Activated CD4-positive, alpha-beta T cell treated with anti-CD3 and anti-CD28 coated beads, Interleukin-2, amount 10 ng/mL, durations not matched to agents 7 days and 5 days (primary cell): Measurements from ENCODE around the gene PAXX. TPM values are rescaled to one million over a fixed set of nuclear protein-coding genes. Genes with fewer than 3 reads are reported as not detected.

Source experiments
- CTCF ChIA-PET: fragments of 350-600 bp; sonication (Branson Sonifier 250); formaldehyde crosslinking; loops from one replicate; lab custom pipeline; 2021; ENCODE audit warnings: antibody characterized with exemption; lab: Charles Lee
- POLR2A ChIA-PET: fragments of 350-600 bp; sonication (Branson Sonifier 250); formaldehyde crosslinking; loops from one replicate; lab custom pipeline; 2021; ENCODE audit warnings: antibody characterized with exemption; lab: Charles Lee
- DNase-seq: peaks from one replicate; pipeline ENCODE4 v3.0.0-alpha.2; 2020
- H3K27ac Mint-ChIP-seq: one replicate; pipeline ENCODE4 v1.8.0; 2021; ENCODE audit warnings: mild to moderate bottlenecking, moderate library complexity, mixed read lengths
- H3K27me3 Mint-ChIP-seq: one replicate; pipeline ENCODE4 v1.8.0; 2021; ENCODE audit warnings: mixed read lengths
- H3K36me3 Mint-ChIP-seq: one replicate; pipeline ENCODE4 v1.8.0; 2021; ENCODE audit warnings: low read depth, mixed read lengths
- H3K4me1 Mint-ChIP-seq: one replicate; pipeline ENCODE4 v1.8.0; 2021; ENCODE audit warnings: mixed read lengths
- H3K4me3 Mint-ChIP-seq: one replicate; pipeline ENCODE4 v1.8.0; 2021; ENCODE audit warnings: mild to moderate bottlenecking, moderate library complexity, mixed read lengths
- H3K9me3 Mint-ChIP-seq: one replicate; pipeline ENCODE4 v1.8.0; 2021; ENCODE audit warnings: mixed read lengths
- total RNA-seq, 2 experiments: library from RNA; stranded (reverse); gene quantifications; one replicate each; pipeline ENCODE4 v1.2.3, GENCODE V29; 2021

Gene PAXX
- total RNA-seq, 2 experiments from 2014 or later, result 80.2 to 98.4 TPM

DNA sequence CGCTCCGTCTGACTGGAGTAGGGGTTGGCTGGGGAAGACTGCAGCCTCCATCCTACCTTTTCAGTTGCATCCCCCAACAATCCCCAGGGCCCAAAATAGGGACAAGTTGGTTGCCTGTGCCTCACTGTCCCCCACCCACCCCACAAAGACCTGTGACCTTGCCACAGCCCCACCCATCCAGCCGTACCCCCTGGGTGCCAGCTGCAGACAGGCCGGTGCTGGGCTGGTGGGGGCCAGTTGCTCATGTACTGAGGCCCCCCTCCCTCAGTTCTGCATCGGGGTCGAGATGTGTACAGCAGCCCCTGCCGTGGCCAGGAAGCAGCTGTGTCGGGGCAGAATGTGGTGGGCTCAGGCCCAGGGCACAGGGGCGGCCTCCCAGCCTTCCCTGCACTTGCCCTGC, 9.1 kb upstream of the PAXX start:
- H3K36me3 Mint-ChIP-seq, result no peaks in the 10 kb centered on the region
- H3K4me3 Mint-ChIP-seq, result no peak overlapping the region
- H3K4me1 Mint-ChIP-seq, result peaks cover 2% of the 10 kb centered on the region
- H3K9me3 Mint-ChIP-seq, result no peaks in the 10 kb centered on the region
- DNase-seq, result no peak
- H3K27ac Mint-ChIP-seq, result no peak overlapping the region
- peaks cover 27% of the 10 kb centered on the region for H3K27me3 Mint-ChIP-seq
- ChIA-PET CTCF (no interaction called here), POLR2A (no interaction called here)

DNA sequence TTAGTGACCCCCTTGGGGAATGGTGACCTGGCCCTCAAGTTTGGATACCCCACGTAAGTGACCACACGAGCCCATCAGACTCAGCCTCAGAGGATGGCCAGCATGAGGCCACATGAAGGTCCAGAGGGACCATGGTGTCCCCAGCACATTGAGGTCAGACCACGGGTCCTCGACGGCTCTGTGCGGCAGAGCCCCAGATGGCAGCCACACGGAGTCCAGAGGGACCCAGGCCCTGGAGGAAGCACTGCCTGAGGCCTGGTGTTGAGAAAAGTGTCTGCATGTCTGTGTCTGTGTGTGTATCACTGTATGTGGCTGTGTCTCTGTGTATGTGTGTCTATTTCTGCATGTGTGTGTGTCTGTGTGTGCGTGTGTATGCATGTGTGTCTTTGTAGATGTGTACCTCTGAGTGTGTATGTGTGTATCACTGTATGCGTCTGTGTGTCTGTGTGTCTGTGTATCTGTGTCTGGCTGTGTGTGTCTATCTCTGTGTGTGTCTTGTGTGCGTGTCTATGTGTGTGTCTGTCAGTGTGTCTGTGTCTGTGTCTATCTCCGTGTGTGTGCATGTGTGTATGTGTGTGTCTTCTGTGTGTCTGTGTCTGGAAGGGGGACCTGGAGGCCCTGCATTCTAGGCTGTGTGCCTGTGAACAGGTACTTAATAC, 8.4 kb upstream of the PAXX start:
- Mint-ChIP-seq H3K4me1 (peaks cover 2% of the 10 kb centered on the region), H3K9me3 (no peaks in the 10 kb centered on the region), H3K27me3 (peaks cover 28% of the 10 kb centered on the region), H3K27ac (peak overlapping the region; percentile 0), H3K36me3 (no peaks in the 10 kb centered on the region), H3K4me3 (no peak overlapping the region)
- ChIA-PET POLR2A (no interaction called here), CTCF (no interaction called here)
- no peak for DNase-seq

DNA sequence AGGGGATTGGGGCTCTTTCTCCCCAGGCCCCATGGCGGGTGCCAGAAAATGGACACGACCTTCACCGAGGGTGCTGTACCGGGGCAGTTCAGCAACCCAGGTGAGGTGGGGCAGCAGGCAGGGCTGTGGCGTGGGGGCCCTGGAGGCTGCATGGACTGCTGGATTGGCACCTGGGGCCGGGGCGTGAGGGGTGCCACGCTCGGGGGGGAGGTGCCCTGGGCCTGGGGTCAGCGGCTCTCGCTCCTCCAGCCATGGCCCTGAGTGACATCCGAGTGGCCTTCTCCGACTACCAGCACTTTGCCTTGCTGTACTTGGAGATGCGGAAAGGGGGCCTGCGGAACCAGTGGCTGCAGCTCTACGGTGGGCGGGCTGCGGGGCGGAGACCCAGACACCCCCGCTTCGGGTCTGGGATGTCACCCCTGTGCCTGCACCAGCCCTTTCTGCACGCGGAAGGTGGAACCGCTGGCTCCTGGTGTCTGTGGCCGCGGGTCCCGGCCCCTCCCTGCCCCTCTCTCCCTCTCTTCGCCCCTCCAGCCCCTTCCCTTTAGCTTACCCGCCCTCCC, 7.7 kb upstream of the PAXX start:
- peaks cover 2% of the 10 kb centered on the region for H3K4me1 Mint-ChIP-seq
- DNase-seq, result no peak
- no peaks in the 10 kb centered on the region for H3K9me3 Mint-ChIP-seq
- CTCF ChIA-PET, result interaction anchor here (1.5 to 1.9 kb wide), 2 partner anchors 9 to 51 kb away, joined by 6 read pairs; no protein-coding TSS in a partner anchor
- H3K27me3 Mint-ChIP-seq, result peaks cover 31% of the 10 kb centered on the region
- H3K36me3 Mint-ChIP-seq, result no peaks in the 10 kb centered on the region
- H3K4me3 Mint-ChIP-seq, result no peak overlapping the region
- POLR2A ChIA-PET, result no interaction called here
- no peak overlapping the region for H3K27ac Mint-ChIP-seq

DNA sequence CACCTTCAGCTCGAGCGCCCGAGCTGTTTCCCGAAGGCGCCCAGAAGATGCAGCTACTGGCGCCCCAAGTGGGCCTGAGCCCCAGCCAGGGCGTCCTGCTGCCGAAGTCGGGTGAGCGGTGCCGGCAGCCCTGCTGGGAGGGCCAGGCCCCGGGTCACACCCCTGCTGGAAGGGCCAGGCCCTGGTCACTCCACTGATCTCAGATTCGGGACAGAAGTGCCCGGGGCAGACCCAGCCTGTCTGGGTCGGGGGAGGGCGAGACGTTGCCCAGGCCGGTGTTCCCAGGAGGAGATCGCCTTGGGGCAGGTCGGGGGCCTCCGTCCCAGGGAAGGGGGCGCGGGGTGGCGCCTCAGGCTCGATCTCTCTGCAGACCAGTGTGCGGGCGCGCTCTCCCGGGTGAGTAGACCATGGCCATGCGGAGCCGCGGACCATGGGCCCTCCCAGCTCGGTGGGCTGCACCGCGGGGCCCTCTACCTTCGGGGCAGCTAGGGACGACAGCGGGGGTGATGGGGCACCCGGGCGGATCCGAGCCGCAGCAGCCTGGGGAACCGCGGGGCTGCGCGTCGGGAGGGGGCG, 7.1 kb upstream of the PAXX start:
- H3K9me3 Mint-ChIP-seq, result no peaks in the 10 kb centered on the region
- POLR2A ChIA-PET, result no interaction called here
- no peak overlapping the region for H3K4me3 Mint-ChIP-seq

DNA sequence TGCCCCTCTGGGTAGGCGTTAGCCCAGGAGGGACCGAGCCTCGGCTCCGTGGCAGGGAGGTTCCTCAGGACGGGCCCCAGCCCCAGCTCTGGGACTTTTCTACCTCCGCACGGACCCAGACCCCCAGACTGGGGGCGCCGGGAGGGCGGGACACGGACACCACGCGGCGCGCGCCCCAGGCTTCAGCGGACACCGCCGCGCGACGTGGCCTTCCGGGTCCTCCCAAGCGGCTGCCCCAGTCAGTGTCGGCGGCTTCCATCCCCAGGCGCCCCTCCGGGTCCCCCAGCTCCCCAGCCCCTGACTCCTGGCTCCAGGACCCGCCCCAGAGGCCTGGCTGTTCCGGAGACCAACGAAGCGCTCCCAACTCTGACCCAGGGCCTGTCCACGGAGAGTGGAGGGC, 6.4 kb upstream of the PAXX start:
- ChIA-PET POLR2A (no interaction called here), CTCF (interaction anchor here (0.8 to 1.9 kb wide), 4 partner anchors 10 to 144 kb away, joined by 3 to 6 read pairs (median 4); partner anchors contain the start of gene AJM1)
- Mint-ChIP-seq H3K4me1 (peaks cover 2% of the 10 kb centered on the region), H3K27me3 (peaks cover 33% of the 10 kb centered on the region), H3K9me3 (no peaks in the 10 kb centered on the region), H3K4me3 (no peak overlapping the region), H3K36me3 (no peaks in the 10 kb centered on the region), H3K27ac (no peak overlapping the region)
- no peak for DNase-seq

More for the DNA sequence above, 7.1 kb upstream of the PAXX start:
- CTCF ChIA-PET, result interaction anchor here (1.5 to 1.9 kb wide), 2 partner anchors 9 to 50 kb away, joined by 6 read pairs; no protein-coding TSS in a partner anchor
- H3K27ac Mint-ChIP-seq, result no peak overlapping the region
- H3K36me3 Mint-ChIP-seq, result no peaks in the 10 kb centered on the region
- H3K4me1 Mint-ChIP-seq, result peaks cover 2% of the 10 kb centered on the region
- no peak for DNase-seq
- H3K27me3 Mint-ChIP-seq, result peaks cover 32% of the 10 kb centered on the region

DNA sequence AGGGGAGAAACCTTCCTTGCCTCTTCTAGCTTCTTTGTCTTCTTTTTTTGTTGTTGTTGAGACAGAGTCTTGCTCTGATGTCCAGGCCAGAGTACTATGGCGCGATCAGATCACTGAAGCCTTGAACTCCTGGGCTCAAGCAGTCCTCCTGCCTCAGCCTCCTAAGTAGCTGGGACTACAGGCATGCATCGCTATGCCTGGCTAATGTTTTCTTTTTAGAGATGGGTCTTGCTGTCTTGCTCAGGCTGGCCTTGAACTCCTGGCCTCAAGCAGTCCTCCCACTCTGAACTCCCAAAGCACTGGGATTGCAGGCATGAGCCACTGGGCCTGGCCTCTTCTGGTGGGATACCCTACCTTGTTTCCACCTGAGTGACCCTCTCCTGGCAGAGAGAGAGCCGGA, 3.4 kb upstream of the PAXX start:
- CTCF ChIA-PET, result interaction anchor here (1.0 to 2.0 kb wide), 2 partner anchors 40 to 146 kb away, joined by 3 to 9 read pairs; no protein-coding TSS in a partner anchor
- Mint-ChIP-seq H3K4me1 (peaks cover 13% of the 10 kb centered on the region), H3K9me3 (no peaks in the 10 kb centered on the region), H3K4me3 (no peak overlapping the region), H3K36me3 (peaks cover 5% of the 10 kb centered on the region), H3K27me3 (peaks cover 30% of the 10 kb centered on the region), H3K27ac (no peak overlapping the region)
- POLR2A ChIA-PET, result interaction anchor here (0.7 kb wide), 1 partner anchor 39 kb away, joined by 7 read pairs; no protein-coding TSS in a partner anchor
- DNase-seq, result no peak

DNA sequence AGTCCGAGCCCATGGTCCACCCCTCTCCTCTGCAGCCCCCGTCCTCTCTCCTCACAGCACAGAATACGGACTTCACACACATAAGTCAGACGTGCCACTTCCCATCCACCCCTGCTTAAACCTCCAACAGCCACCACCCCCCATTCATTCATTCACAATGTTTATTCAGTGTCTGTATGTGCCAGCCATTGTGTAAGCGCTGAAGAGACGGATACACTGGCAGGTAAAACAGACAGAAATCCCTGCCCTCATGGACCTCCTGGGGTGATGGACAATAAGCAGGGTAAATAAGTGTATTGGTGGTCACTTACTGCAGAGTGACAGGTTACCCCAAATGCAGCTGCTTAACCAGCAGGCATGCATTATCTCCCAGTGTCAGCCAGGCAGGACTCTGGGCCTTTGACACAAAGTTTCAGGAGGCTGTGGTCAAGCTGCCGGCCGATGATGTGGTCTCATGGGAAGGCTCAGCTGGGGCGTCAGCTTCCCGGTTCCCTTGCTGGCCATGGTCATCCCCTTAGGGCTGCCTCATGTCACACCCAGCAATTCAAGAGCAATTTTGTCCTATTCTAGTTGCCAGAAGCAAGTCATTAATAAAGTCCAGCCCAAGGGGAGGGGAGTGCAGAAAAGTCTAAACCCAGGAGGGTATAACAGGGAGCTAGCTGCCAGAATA, 1.8 kb upstream of the PAXX start:
- H3K36me3 Mint-ChIP-seq, result peaks cover 7% of the 10 kb centered on the region
- ChIA-PET CTCF (no interaction called here), POLR2A (no interaction called here)
- no peak overlapping the region for H3K4me3 Mint-ChIP-seq
- peak overlapping the region; percentile 26 for H3K27ac Mint-ChIP-seq
- H3K9me3 Mint-ChIP-seq, result no peaks in the 10 kb centered on the region
- peaks cover 18% of the 10 kb centered on the region for H3K27me3 Mint-ChIP-seq
- DNase-seq, result no peak
- peaks cover 15% of the 10 kb centered on the region for H3K4me1 Mint-ChIP-seq

DNA sequence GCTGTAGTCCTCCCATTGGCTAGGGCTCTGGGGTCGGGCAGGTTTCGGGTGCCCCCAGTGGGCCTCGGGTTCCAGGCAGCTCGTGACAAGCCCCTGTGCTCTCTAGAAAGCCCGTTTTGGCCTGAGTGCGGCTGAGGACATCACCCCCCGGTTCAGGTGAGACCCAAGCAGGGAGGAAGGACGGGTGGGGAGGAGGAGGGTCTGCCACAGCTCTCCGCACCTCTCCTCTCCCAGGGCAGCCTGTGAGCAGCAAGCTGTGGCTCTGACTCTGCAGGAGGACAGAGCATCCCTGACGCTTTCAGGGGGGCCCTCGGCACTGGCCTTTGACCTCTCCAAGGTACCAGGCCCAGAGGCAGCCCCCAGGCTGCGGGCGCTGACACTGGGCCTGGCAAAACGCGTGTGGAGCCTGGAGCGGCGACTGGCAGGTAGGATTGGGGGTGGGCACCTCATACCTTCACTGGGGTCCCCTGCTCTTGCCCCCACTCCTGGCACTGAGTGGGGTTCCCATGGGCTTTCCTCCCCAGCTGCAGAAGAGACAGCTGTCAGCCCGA, 672 bp downstream of the PAXX start:
- Mint-ChIP-seq H3K4me1 (peaks cover 32% of the 10 kb centered on the region), H3K27me3 (peaks cover 11% of the 10 kb centered on the region), H3K36me3 (peaks cover 7% of the 10 kb centered on the region), H3K27ac (peak overlapping the region; percentile 82), H3K9me3 (no peaks in the 10 kb centered on the region), H3K4me3 (peak overlapping the region; percentile 82)
- DNase-seq, result no peak
- ChIA-PET POLR2A (interaction anchor here (1.1 kb wide), 1 partner anchor 14 kb away, joined by 3 read pairs; no protein-coding TSS in a partner anchor), CTCF (interaction anchor here (0.9 to 2.4 kb wide), 11 partner anchors 8 to 264 kb away, joined by 3 to 16 read pairs (median 3); partner anchors contain the start of gene ABCA2)

DNA sequence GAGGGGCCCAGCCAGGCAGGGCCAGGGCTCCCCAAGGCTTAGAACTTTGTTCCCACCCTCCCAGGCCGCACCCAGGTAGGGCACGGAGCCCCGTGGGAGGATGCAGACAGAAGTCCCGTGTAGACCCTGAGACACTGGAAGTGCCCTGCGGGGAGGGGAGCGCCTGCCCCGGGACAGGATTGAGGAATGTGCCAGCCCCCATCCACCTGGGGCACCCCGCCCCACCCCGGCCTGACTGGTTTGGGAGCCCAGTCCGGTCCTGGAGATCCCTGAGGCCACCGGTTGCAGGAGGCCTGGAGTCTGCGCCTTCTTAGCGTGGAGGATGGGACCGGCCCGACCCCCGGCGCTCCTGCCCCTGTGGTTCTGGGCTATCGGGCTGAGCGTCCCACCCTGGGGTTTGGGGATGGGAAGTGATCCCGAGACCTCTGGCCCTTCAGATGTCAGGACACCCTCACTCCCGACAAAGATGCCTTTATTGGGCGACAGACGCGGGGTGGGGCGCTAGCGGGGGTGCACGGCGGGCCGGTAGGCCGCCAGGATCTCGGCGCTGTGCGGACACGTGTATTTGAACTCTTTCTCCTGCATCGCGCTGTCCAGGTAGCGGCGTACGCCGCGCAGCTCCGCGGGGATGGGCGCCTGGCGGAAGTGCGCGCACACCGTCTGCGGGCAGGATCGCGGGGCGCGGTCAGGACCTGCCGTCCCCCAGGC, 2.1 kb downstream of the PAXX start:
- peaks cover 43% of the 10 kb centered on the region for H3K4me1 Mint-ChIP-seq
- POLR2A ChIA-PET, result no interaction called here
- peaks cover 7% of the 10 kb centered on the region for H3K36me3 Mint-ChIP-seq
- H3K9me3 Mint-ChIP-seq, result no peaks in the 10 kb centered on the region
- no peak for DNase-seq
- CTCF ChIA-PET, result interaction anchor here (1.2 to 2.4 kb wide), 5 partner anchors 9 to 151 kb away, joined by 3 to 11 read pairs (median 3); partner anchors contain the start of gene ABCA2
- peak overlapping the region; percentile 82 for H3K4me3 Mint-ChIP-seq
- H3K27me3 Mint-ChIP-seq, result peaks cover 7% of the 10 kb centered on the region
- no peak overlapping the region for H3K27ac Mint-ChIP-seq

DNA sequence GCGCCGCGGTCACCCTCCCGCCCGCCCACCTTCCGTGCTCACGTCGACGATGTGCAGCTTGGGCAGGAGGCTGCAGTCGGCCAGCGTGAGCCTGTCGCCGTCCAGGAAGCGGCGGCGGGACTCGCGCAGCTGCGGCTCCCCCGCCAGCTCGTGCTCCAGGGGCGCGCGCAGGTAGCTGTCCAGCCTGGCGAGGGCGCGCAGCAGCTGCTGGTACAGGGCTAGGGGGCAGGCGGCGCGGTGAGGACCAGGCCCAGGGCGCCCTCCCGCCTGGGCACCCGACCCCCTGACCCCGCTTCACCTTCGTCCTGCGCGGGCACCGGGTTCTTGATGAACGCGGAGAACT, 2.6 kb downstream of the PAXX start:
- Mint-ChIP-seq H3K9me3 (no peaks in the 10 kb centered on the region), H3K36me3 (peaks cover 7% of the 10 kb centered on the region), H3K4me1 (peaks cover 45% of the 10 kb centered on the region), H3K4me3 (no peak overlapping the region), H3K27ac (no peak overlapping the region), H3K27me3 (peaks cover 7% of the 10 kb centered on the region)
- POLR2A ChIA-PET, result no interaction called here
- DNase-seq, result no peak
- CTCF ChIA-PET, result interaction anchor here (1.2 to 2.4 kb wide), 3 partner anchors 9 to 34 kb away, joined by 3 to 11 read pairs (median 3); partner anchors contain the start of gene ABCA2

DNA sequence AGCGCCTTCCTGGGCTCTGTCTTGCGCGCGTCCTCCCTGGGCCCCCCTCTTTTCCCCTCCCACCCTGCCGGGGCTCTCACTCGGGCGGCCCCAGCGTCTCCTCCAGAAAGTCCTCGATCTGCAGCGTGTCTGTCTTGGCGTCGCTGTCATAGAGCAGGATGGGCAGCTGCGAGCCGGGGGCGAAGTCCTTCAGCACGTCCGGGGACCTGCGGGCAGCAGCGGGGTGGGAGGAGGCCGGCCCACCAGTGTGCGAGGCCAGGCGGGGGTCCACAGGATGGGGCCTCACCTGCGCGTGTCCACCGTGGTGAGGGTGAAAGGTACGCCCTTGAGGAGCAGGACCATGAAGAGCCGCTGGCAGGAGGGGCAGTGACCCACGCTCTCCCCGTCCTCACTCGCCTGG, 3.1 kb downstream of the PAXX start:
- Mint-ChIP-seq H3K36me3 (peaks cover 7% of the 10 kb centered on the region), H3K9me3 (no peaks in the 10 kb centered on the region), H3K4me3 (no peak overlapping the region), H3K4me1 (peaks cover 50% of the 10 kb centered on the region), H3K27ac (no peak overlapping the region), H3K27me3 (peaks cover 4% of the 10 kb centered on the region)
- CTCF ChIA-PET, result interaction anchor here (1.2 to 2.4 kb wide), 2 partner anchors 34 to 40 kb away, joined by 10 to 11 read pairs; partner anchors contain the start of gene ABCA2
- POLR2A ChIA-PET, result no interaction called here
- DNase-seq, result no peak
